ENCODE data around the gene SPEF2. TPM values are rescaled to one million over a fixed set of nuclear protein-coding genes. Genes with fewer than 3 reads are reported as not detected.

Gene SPEF2
- total RNA-seq, 1 donor from 2014 or later = 10.8 TPM

DNA sequence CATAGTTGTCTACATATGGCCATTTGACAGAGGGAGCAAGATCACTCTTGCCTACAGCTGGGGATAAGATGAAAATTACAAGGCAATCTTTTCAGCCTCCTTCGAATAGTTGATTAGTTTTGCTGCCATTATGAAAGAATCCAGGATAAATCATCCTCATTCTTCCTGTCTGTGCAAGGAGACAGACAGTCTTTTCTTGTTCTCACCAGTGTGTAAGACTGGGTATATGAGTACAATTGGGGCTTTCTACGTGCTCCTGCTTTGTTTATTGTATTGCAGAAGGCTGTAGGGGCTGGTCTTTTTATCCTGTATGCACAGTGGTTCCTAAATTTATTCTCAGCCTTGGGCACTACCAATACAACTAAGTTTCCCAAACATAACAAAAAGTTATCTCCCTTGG is 76.8 kb downstream of the SPEF2 start:
- intact Hi-C loops (cut with DNase I) = no loop called here
- no peak overlapping the region for H3K4me3 ChIP-seq
- H3K36me3 ChIP-seq = no peaks in the 10 kb centered on the region
- no peak overlapping the region for H3K27ac ChIP-seq
- DNase-seq (ENCODE audit: extremely low spot score in 2 of 2) = no peak
- no peaks in the 10 kb centered on the region for H3K27me3 ChIP-seq
- TF ChIP-seq, protein P1, sequence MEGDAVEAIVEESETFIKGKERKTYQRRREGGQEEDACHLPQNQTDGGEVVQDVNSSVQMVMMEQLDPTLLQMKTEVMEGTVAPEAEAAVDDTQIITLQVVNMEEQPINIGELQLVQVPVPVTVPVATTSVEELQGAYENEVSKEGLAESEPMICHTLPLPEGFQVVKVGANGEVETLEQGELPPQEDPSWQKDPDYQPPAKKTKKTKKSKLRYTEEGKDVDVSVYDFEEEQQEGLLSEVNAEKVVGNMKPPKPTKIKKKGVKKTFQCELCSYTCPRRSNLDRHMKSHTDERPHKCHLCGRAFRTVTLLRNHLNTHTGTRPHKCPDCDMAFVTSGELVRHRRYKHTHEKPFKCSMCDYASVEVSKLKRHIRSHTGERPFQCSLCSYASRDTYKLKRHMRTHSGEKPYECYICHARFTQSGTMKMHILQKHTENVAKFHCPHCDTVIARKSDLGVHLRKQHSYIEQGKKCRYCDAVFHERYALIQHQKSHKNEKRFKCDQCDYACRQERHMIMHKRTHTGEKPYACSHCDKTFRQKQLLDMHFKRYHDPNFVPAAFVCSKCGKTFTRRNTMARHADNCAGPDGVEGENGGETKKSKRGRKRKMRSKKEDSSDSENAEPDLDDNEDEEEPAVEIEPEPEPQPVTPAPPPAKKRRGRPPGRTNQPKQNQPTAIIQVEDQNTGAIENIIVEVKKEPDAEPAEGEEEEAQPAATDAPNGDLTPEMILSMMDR (IDR thresholded peaks at IDR 0.05) = no peak
- TF ChIP-seq POLR2AphosphoS5 (IDR thresholded peaks at IDR 0.05; ENCODE audit: insufficient read depth in 1 of 2, low read depth in 1 of 2) (no peak), POLR2A (IDR thresholded peaks at IDR 0.05) (no peak)
- peaks cover 7% of the 10 kb centered on the region for H3K4me1 ChIP-seq
- no peaks in the 10 kb centered on the region for H3K9me3 ChIP-seq

GRCh38 chr5:35698047-35698808 is 80.6 kb downstream of the SPEF2 start:
- intact Hi-C loops (cut with DNase I) = no loop called here
- TF ChIP-seq POLR2A (IDR thresholded peaks at IDR 0.05) (no peak), POLR2AphosphoS5 (IDR thresholded peaks at IDR 0.05; ENCODE audit: insufficient read depth in 1 of 2, low read depth in 1 of 2) (no peak)
- TF ChIP-seq, protein P1 (IDR thresholded peaks at IDR 0.05) = no peak
- Histone ChIP-seq H3K4me3 (no peak overlapping the region), H3K27me3 (no peaks in the 10 kb centered on the region), H3K4me1 (peaks cover 7% of the 10 kb centered on the region), H3K27ac (no peak overlapping the region), H3K9me3 (no peaks in the 10 kb centered on the region), H3K36me3 (no peaks in the 10 kb centered on the region)
- no peak for DNase-seq (ENCODE audit: extremely low spot score in 2 of 2)

DNA sequence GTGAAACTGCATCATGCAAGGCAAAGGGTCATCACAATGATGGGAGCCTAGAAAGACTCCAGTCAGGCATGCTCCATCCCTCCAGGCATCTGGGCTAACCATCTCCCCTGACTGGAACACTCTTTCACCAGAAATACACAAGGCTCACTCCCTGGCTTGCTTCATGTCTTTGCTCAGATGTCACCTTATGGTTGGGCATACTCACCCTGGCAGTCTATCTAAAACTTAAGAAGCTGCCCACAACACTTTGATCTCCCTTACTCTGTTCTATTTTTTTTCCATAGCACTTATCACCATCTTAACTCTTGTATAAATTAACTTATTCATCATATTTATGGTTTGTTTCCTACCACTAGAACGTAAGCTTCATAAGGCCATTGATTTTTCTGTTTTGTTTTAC is 90.0 kb downstream of the SPEF2 start:
- DNase-seq (ENCODE audit: extremely low spot score in 2 of 2) = no peak
- intact Hi-C loops (cut with DNase I) = no loop called here
- Histone ChIP-seq H3K36me3 (peaks cover 0 to 7% of the 10 kb centered on the region in 2 donors), H3K27me3 (no peaks in the 10 kb centered on the region), H3K4me3 (no peak overlapping the region), H3K27ac (no peak overlapping the region), H3K9me3 (no peaks in the 10 kb centered on the region), H3K4me1 (no peaks in the 10 kb centered on the region)
- TF ChIP-seq POLR2A (IDR thresholded peaks at IDR 0.05) = no peak
- TF ChIP-seq, protein P1 (IDR thresholded peaks at IDR 0.05) = no peak

DNA sequence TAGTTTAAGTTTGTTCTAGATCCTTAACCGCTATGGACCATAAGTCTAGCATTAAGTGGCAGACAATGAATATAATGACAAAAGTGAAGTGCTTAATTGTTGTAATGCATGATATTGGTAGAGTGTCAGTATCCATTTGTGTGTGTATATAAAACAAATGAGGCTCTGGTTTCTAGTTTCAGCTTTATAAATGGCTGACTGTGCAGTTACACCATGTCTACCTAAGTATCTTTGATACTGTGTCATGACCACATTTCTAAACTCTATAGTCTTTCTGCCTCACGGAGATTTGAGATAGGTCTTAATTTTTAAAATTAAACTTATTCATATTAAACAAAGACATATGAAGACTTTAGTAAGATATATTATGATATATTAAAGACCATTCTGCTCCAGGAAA is 92.0 kb downstream of the SPEF2 start:
- Histone ChIP-seq H3K4me3 (no peak overlapping the region), H3K36me3 (peaks cover 0 to 7% of the 10 kb centered on the region in 2 donors), H3K9me3 (no peaks in the 10 kb centered on the region), H3K27ac (no peak overlapping the region), H3K27me3 (no peaks in the 10 kb centered on the region), H3K4me1 (no peaks in the 10 kb centered on the region)
- TF ChIP-seq, protein P1 (IDR thresholded peaks at IDR 0.05) = no peak
- no peak for TF ChIP-seq POLR2AphosphoS5 (IDR thresholded peaks at IDR 0.05; ENCODE audit: insufficient read depth in 1 of 2, low read depth in 1 of 2)
- TF ChIP-seq POLR2A (IDR thresholded peaks at IDR 0.05) = no peak
- DNase-seq (ENCODE audit: extremely low spot score in 2 of 2) = no peak
- intact Hi-C loops (cut with DNase I) = no loop called here

- no peak overlapping the region for H3K27ac ChIP-seq
- DNase-seq (ENCODE audit: extremely low spot score in 2 of 2) = no peak
- H3K36me3 ChIP-seq = no peaks in the 10 kb centered on the region
- H3K9me3 ChIP-seq = no peaks in the 10 kb centered on the region
- no peaks in the 10 kb centered on the region for H3K27me3 ChIP-seq
- no peaks in the 10 kb centered on the region for H3K4me1 ChIP-seq
- H3K4me3 ChIP-seq = no peak overlapping the region
- TF ChIP-seq POLR2A (IDR thresholded peaks at IDR 0.05) (no peak), POLR2AphosphoS5 (IDR thresholded peaks at IDR 0.05; ENCODE audit: insufficient read depth in 1 of 2, low read depth in 1 of 2) (no peak)
- TF ChIP-seq, protein P1 (IDR thresholded peaks at IDR 0.05) = no peak
- intact Hi-C loops (cut with DNase I) = no loop called here
Measured at GRCh38 chr5:35717718-35718117, 100.1 kb downstream of the SPEF2 start.

All from vagina (tissue), 2 donors.